Natural killer cell treated with Interleukin-12 subunit alpha and Interleukin-12 subunit beta and Interleukin-15 and Interleukin-18, amount 100 ng/mL, for 72 hours (primary cell): ENCODE results near the gene FAT4. TPM values are rescaled to one million over a fixed set of nuclear protein-coding genes. Genes with fewer than 3 reads are reported as not detected.

Experiments used
- ATAC-seq, 2 donors: fragments of 150-1000 bp; cut with Tn5 transposase in 1 of 2; sonication (Bioruptor Pico), chemical (Tn5 transposase) in 1 of 2; 2 replicates each; pipeline ENCODE4 v1.10.0; 2021
- DNase-seq: peaks from one replicate; pipeline ENCODE4 v3.0.0; 2022; ENCODE audit warnings: low spot score
- H3K27ac Mint-ChIP-seq, 2 donors: 1 replicate in 1 of 2; 2 replicates in 1 of 2; pipeline ENCODE4 v1.8.0; 2022; ENCODE audit warnings: mixed read lengths in 2 of 2, mild to moderate bottlenecking in 1 of 2, moderate library complexity in 1 of 2
- H3K27me3 Mint-ChIP-seq, 2 donors: 1 replicate in 1 of 2; 2 replicates in 1 of 2; pipeline ENCODE4 v1.8.0; 2022; ENCODE audit warnings: mixed read lengths in 2 of 2
- H3K36me3 Mint-ChIP-seq: one replicate; pipeline ENCODE4 v1.8.0; 2022; ENCODE audit warnings: mixed read lengths
- H3K4me1 Mint-ChIP-seq, 2 donors: 1 replicate in 1 of 2; 2 replicates in 1 of 2; pipeline ENCODE4 v1.8.0; 2022; ENCODE audit warnings: low read depth in 2 of 2, mixed read lengths in 2 of 2, mild to moderate bottlenecking in 1 of 2
- H3K4me3 Mint-ChIP-seq: one replicate; pipeline ENCODE4 v1.8.0; 2022; ENCODE audit warnings: mixed read lengths
- H3K9me3 Mint-ChIP-seq: 2 replicates; pipeline ENCODE4 v1.8.0; 2022; ENCODE audit warnings: mixed read lengths
- total RNA-seq, 2 donors: library from RNA; stranded (reverse); gene quantifications; one replicate each; pipeline ENCODE4 v1.2.3, GENCODE V29; 2022

The FAT4 gene
- total RNA-seq, result 1 to 10 TPM in 1 of 2 donors, under 1 TPM in 1; 0.33 to 1.4 TPM

- peak within 1 kb of the TSS; percentile 46 to 68 for H3K27ac Mint-ChIP-seq
- peaks cover 10 to 13% of the 10 kb centered on the region in 2 donors for H3K27me3 Mint-ChIP-seq
- peaks cover 27 to 33% of the 10 kb centered on the region in 2 donors for H3K4me1 Mint-ChIP-seq
- H3K9me3 Mint-ChIP-seq, result no peaks in the 10 kb centered on the region
- ATAC-seq (peak; percentile 89 to 92), DNase-seq (peak; percentile 85)
- peak within 1 kb of the TSS; percentile 87 for H3K4me3 Mint-ChIP-seq
- H3K36me3 Mint-ChIP-seq, result no peaks in the 10 kb centered on the region
These were observed at the start of gene FAT4 for GRCh38 chr4:125314676-125315575. FAT4 (plus strand) TSS chr4:125314955; CDS start chr4:125316412, 1,457 bp downstream.

GRCh38 chr4:125265846-125266245, 48.9 kb upstream of the FAT4 start:
- DNase-seq, result no peak
- H3K4me1 Mint-ChIP-seq, result no peaks in the 10 kb centered on the region

GRCh38 chr4:125266901-125267604, 47.7 kb upstream of the FAT4 start:
- H3K36me3 Mint-ChIP-seq, result no peaks in the 10 kb centered on the region
- DNase-seq (no peak), ATAC-seq (no peak)

More at GRCh38 chr4:125265846-125266245, 48.9 kb upstream of the FAT4 start:
- Mint-ChIP-seq H3K36me3 (no peaks in the 10 kb centered on the region), H3K27ac (no peak overlapping the region), H3K9me3 (no peaks in the 10 kb centered on the region), H3K27me3 (no peaks in the 10 kb centered on the region), H3K4me3 (no peak overlapping the region)
- no peak for ATAC-seq

DNA sequence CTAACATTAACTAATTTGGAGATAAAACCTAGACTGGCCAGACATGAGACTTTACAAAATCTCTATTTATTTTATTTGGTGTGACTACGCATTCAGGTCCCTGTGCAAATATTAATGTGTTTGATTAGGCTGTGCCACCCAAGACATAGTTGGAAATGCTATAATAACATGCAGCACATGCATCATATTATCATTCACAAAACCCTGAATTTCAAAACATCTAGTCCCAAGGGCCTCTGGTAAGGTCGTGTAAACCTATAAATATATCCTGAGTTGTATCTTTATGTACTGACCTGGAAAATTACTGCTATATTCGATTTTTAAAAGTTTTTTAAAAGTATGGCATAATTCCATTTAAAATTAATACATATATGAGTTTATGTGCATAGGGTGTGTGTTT, 47.1 kb upstream of the FAT4 start:
- Mint-ChIP-seq H3K27ac (no peak overlapping the region), H3K36me3 (no peaks in the 10 kb centered on the region), H3K27me3 (no peaks in the 10 kb centered on the region), H3K4me1 (no peaks in the 10 kb centered on the region), H3K9me3 (no peaks in the 10 kb centered on the region), H3K4me3 (no peak overlapping the region)
- DNase-seq, result no peak
- ATAC-seq, result no peak

More at GRCh38 chr4:125266901-125267604, 47.7 kb upstream of the FAT4 start:
- no peaks in the 10 kb centered on the region for H3K27me3 Mint-ChIP-seq
- H3K27ac Mint-ChIP-seq, result no peak overlapping the region
- no peaks in the 10 kb centered on the region for H3K4me1 Mint-ChIP-seq
- no peaks in the 10 kb centered on the region for H3K9me3 Mint-ChIP-seq
- no peak overlapping the region for H3K4me3 Mint-ChIP-seq

DNA sequence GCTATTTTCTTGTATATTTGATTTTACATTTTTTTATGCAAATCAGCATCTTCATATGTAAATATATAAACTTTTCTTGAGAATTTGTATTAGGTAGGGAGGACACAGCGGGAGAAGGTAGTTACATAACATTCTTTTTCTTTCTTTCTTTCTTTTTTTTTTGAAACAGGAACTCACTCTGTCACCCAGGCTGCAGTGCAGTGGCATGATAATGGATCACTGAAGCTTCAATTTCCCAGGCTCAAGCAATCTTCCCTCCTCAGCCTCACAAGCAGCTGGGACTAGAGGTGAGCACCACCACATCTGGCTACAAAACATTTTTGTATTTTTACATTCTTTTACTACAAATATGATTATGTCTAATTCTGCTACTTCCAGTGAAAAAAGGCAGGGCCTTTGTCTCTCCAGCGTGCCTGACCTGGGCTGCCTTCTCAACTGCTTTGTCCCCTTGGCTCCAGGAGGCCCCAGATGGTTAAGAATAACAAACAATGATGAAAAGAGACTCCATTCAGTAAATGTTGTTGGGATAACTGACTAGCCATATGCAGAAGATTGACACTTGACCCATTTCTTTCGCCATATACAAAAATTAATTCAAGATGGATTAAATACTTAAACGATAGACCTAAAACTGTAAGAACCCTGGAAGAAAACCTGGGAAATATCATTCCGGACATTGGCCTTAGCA, 46.5 kb upstream of the FAT4 start:
- Mint-ChIP-seq H3K27ac (no peak overlapping the region), H3K4me3 (no peak overlapping the region), H3K36me3 (no peaks in the 10 kb centered on the region), H3K4me1 (no peaks in the 10 kb centered on the region), H3K9me3 (no peaks in the 10 kb centered on the region), H3K27me3 (no peaks in the 10 kb centered on the region)
- ATAC-seq, result no peak
- no peak for DNase-seq

DNA sequence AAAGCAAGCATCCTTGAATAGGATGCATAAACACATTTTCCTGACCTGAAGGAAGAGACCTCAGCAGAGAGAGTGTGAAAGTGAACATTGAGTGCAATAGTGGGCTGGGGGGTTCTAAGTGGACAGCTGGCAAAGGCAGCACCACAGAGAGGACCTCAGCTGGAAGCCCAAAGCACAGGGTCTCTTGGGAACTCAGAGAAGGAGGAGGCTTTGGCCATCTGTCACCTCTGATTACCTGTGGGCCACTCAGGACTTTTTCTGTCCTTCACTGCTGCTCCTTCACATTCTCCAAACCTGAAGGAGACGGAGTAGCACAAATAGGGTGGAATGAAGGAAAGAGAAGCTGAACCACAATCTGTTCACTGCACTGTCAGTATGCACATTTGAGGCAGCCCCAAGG, 37.9 kb upstream of the FAT4 start:
- no peaks in the 10 kb centered on the region for H3K9me3 Mint-ChIP-seq
- H3K4me1 Mint-ChIP-seq, result no peaks in the 10 kb centered on the region
- H3K4me3 Mint-ChIP-seq, result no peak overlapping the region
- H3K36me3 Mint-ChIP-seq, result no peaks in the 10 kb centered on the region
- ATAC-seq, result no peak
- H3K27me3 Mint-ChIP-seq, result no peaks in the 10 kb centered on the region
- H3K27ac Mint-ChIP-seq, result no peak overlapping the region
- no peak for DNase-seq

DNA sequence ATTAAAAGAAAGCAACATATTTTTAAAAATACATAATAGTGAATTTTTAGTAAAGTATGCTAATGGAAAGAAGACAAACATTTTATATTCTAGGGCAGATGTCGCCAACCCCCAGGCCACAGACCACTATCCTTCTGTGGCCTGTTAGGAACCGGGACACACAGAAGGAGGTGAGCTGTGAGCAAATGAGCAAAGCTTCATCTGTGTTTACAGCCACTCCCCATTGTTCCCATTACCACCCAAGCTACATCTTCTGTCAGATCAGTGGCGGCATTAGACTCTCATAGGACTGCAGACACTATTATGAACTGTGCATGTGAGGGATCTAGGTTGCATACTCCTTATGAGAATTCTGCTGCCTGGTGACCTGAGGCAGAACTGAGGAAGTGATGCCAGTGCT, 37.0 kb upstream of the FAT4 start:
- ATAC-seq (no peak), DNase-seq (no peak)
- no peaks in the 10 kb centered on the region for H3K9me3 Mint-ChIP-seq
- H3K4me1 Mint-ChIP-seq, result no peaks in the 10 kb centered on the region
- no peaks in the 10 kb centered on the region for H3K36me3 Mint-ChIP-seq
- no peaks in the 10 kb centered on the region for H3K27me3 Mint-ChIP-seq
- no peak overlapping the region for H3K4me3 Mint-ChIP-seq
- H3K27ac Mint-ChIP-seq, result no peak overlapping the region

DNA sequence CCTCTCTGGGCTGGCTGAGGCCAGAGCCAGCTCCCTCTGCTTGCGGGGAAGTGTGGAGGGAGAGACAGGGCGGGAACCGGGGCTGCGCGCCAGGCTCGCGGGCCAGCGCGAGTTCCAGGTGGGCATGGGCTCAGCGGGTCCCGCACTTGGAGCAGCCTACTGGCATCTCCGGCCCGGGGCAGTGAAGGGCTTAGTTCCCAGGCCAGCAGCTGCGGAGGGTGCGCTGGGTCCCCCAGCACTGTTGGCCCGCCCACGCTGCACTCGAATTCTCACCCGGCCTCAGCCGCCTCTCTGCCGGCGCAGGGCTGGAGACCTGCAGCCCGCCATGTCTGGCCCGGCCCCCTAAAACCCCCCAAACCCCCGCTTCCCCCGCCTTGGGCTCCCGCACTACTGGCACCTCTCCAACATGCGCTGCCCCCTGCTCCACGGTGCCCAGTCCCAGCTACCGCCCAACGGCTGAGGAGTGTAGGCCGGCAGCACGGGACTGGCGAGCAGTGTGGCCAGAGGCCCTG, 33.8 kb upstream of the FAT4 start:
- Mint-ChIP-seq H3K36me3 (no peaks in the 10 kb centered on the region), H3K9me3 (no peaks in the 10 kb centered on the region), H3K27ac (no peak overlapping the region), H3K4me1 (no peaks in the 10 kb centered on the region), H3K27me3 (no peaks in the 10 kb centered on the region), H3K4me3 (no peak overlapping the region)
- DNase-seq (no peak), ATAC-seq (peak in 1 of 2 donors; percentile 40)

DNA sequence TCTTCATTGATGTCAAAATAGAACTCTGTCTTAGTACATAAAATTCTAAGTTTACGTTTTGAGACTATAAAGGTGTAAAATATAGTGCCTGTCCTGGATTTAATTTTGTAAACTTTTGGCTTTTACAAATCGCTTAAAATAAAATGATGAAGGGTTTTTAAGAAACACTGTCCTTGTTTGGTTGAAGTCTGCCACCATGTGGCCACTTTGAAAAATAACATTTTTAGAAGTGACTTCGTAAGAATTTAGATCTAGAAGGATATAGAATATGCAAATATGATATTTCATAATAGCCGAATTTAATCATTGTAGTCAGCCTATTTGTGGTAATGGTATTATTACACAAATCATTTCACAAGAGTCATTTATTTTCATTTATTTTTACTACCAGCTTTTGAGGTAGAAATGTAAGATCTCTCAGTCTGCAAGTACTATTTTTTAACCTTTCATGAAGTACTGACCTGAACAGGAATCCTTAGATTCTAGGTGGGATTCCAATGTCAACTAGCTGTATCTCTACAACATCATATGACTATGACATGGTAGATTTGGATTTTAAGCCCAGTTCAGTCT, 31.0 kb upstream of the FAT4 start:
- H3K4me3 Mint-ChIP-seq, result no peak overlapping the region
- DNase-seq (no peak), ATAC-seq (no peak)
- no peaks in the 10 kb centered on the region for H3K4me1 Mint-ChIP-seq
- H3K27me3 Mint-ChIP-seq, result no peaks in the 10 kb centered on the region
- H3K27ac Mint-ChIP-seq, result no peak overlapping the region
- no peaks in the 10 kb centered on the region for H3K36me3 Mint-ChIP-seq
- no peaks in the 10 kb centered on the region for H3K9me3 Mint-ChIP-seq

DNA sequence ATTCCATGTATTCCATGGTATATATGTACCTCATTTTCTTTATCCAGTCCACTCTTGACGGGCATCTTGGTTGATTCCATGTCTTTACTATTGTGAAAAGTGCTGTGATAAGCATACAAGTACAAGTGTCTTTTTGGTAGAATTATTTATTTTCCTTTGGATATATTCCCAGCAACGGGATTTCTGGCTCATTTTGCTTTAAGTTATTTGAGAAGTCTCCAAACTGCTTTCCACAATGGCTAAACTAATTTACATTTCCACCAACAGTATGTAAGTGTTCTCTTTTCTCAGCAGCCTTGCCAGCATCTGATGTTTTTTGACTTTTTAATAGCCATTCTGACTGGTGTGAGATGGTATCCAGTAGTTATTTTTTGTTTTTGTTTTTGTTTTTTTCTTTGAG, 17.6 kb upstream of the FAT4 start:
- Mint-ChIP-seq H3K4me1 (no peaks in the 10 kb centered on the region), H3K27me3 (peaks cover 0 to 7% of the 10 kb centered on the region in 2 donors), H3K4me3 (no peak overlapping the region), H3K9me3 (no peaks in the 10 kb centered on the region), H3K36me3 (no peaks in the 10 kb centered on the region), H3K27ac (no peak overlapping the region)
- DNase-seq (no peak), ATAC-seq (no peak)

DNA sequence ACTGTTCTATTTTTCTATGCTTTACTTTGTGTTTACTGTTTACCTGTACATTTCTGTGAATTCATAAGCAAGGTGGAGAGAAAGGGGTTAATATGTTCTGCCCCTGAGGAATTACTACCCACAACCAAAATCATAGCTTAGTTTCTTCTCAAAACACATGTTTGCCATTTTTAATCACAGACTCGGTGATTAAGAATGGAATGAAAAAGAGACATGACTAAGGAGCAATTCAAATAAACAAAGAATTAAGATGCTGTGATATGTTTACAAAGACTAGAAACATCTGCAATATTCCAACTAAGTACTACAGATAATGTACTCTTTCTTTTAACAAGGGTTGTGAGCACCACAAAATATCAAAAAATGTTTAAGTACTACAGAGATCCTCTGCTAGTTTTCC, 11.7 kb upstream of the FAT4 start:
- Mint-ChIP-seq H3K27ac (no peak overlapping the region), H3K27me3 (peaks cover 0 to 4% of the 10 kb centered on the region in 2 donors), H3K4me3 (no peak overlapping the region), H3K36me3 (no peaks in the 10 kb centered on the region), H3K9me3 (no peaks in the 10 kb centered on the region), H3K4me1 (no peaks in the 10 kb centered on the region)
- DNase-seq (no peak), ATAC-seq (no peak)

DNA sequence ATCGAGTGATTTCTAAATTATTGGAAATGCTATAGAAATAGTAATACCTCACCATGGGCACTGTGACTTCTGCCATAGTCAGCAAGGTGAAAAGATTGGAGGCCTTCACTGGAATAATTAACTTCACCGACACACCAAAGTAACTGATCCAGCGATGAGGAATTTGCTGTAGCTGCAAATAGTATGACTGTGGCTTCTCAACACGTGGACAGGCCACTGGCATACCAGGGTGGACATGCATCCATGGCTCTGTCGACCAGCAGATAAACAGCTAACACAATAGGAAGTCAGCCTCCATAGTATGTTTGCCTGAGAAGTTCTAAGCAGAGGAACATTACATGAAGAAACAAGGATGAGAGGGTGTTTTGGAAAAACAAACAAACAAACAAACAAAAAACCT, 10.9 kb upstream of the FAT4 start:
- no peak for DNase-seq
- Mint-ChIP-seq H3K27ac (no peak overlapping the region), H3K9me3 (no peaks in the 10 kb centered on the region), H3K4me1 (no peaks in the 10 kb centered on the region), H3K36me3 (no peaks in the 10 kb centered on the region), H3K4me3 (no peak overlapping the region), H3K27me3 (peaks cover 0 to 4% of the 10 kb centered on the region in 2 donors)
- no peak for ATAC-seq

- ATAC-seq, result no peak
- H3K9me3 Mint-ChIP-seq, result no peaks in the 10 kb centered on the region
- H3K27me3 Mint-ChIP-seq, result peaks cover 7% of the 10 kb centered on the region in 2 donors
- no peaks in the 10 kb centered on the region for H3K36me3 Mint-ChIP-seq
- no peak overlapping the region for H3K27ac Mint-ChIP-seq
- no peaks in the 10 kb centered on the region for H3K4me1 Mint-ChIP-seq
- no peak overlapping the region for H3K4me3 Mint-ChIP-seq
- DNase-seq, result no peak
These were observed 8.6 kb upstream of the FAT4 start for GRCh38 chr4:125306112-125306511.
